SU-DHL-6 (cell line): ENCODE results near the gene MARCHF10.

Experiments used
- CTCF ChIP-seq: fragments of 200-600 bp; sonication (generic); IDR thresholded peaks from one replicate; pipeline ENCODE4 v1.5.1; 2017; ENCODE audit warnings: antibody characterized with exemption, mild to moderate bottlenecking, low read length, moderate library complexity; ENCODE audit not compliant: insufficient read depth, poor library complexity, severe bottlenecking
- EZH2phosphoT487 ChIP-seq: fragments of 200-600 bp; sonication (generic), shearing (Covaris generic); conservative IDR thresholded peaks from 2 replicates; pipeline ENCODE4 v1.6.1; 2018; ENCODE audit warnings: mild to moderate bottlenecking, antibody characterized with exemption, low read length, moderate library complexity, mixed read lengths

GRCh38 chr17:62715882-62716390, 92.2 kb downstream of the MARCHF10 start:
- TF ChIP-seq CTCF (no peak), EZH2phosphoT487 (no peak)
